Stomach (tissue), 4 donors: Measurements from ENCODE around the gene SYT14.

Experiments used
- CTCF ChIP-seq, 7 experiments: fragments of 450-650 bp in 4 of 7; fragments of 200-600 bp in 3 of 7; sonication (generic) in 3 of 7; IDR thresholded peaks; one replicate each; pipeline ENCODE4 v1.5.1; 2016 to 2019; ENCODE audit warnings: antibody characterized with exemption in 7 of 7, control low read depth in 2 of 7, mild to moderate bottlenecking in 1 of 7
- POLR2A ChIP-seq, 4 donors: fragments of 450-650 bp; IDR thresholded peaks; one replicate each; pipeline ENCODE4 v1.6.1; 2016; ENCODE audit warnings: antibody characterized with exemption in 4 of 4, control low read depth in 2 of 4, mild to moderate bottlenecking in 1 of 4, moderate library complexity in 1 of 4

- no peak for TF ChIP-seq CTCF (IDR thresholded peaks at IDR 0.05)
- no peak for TF ChIP-seq POLR2A (IDR thresholded peaks at IDR 0.05)
Measured at GRCh38 chr1:210093461-210093860, 155.4 kb downstream of the SYT14 start.
